K562 (cell line): ENCODE data around the gene PPP1CA. TPM values are rescaled to one million over a fixed set of nuclear protein-coding genes. Genes with fewer than 3 reads are reported as not detected.
A peak's percentile ranks its signal among the peaks of the same experiment; 100 is the strongest.

Source experiments
- ATAC-seq: fragments of 200-7000 bp; cut with Tn5 transposase; 3 replicates; pipeline ENCODE4 v1.9.1; 2020; ENCODE audit warnings: moderate library complexity
- BruUV-seq: library from RNA; stranded (reverse); fragments of 400-500 nt; replicated peaks from 2 replicates; lab custom pipeline; 2021; lab: Mats Ljungman, UMichigan
- CTCF ChIA-PET: fragments of 300-600 bp; formaldehyde crosslinking; extraction: SDS; loops from one replicate; lab custom pipeline; 2021; ENCODE audit warnings: low intra/inter-chr PET ratio; lab: Yijun Ruan, JAX
- POLR2A ChIA-PET: fragments of 300-600, 350-650 bp; sonication (Branson Sonifier 250); formaldehyde crosslinking; extraction: SDS; loops from one replicate; lab custom pipeline; 2021; ENCODE audit warnings: antibody characterized with exemption, inconsistent platforms; lab: Yijun Ruan, JAX
- DNase-seq, 4 experiments: peaks; one replicate each; pipeline versions ENCODE4 v3.0.0 to v3.0.0-alpha.2; 2011 to 2018; ENCODE audit warnings: low spot score in 3 of 4, mixed read lengths in 3 of 4; ENCODE audit errors: extremely low read depth in 1 of 4
- FAIRE-seq: peaks from 2 replicates; lab custom pipeline; 2011; peaks lifted over from hg19 to GRCh38; lab: Jason Lieb, UNC
- H2AFZ ChIP-seq: 2 replicates; pipeline ENCODE4 v1.6.0; 2011; ENCODE audit warnings: low read depth, low read length, control low read depth, inconsistent platforms
- H3K27ac ChIP-seq: fragments of 200-600 bp; 3 replicates; pipeline ENCODE4 v1.8.0; 2011; ENCODE audit warnings: low read depth, mild to moderate bottlenecking, control low read depth, inconsistent platforms, low read length, moderate library complexity, mixed read lengths; ENCODE audit errors: extremely low read depth
- H3K27me3 ChIP-seq, 2 experiments: fragments of 300-600 bp in 1 of 2; 2 replicates in 1 of 2; 3 replicates in 1 of 2; pipeline versions ENCODE4 v1.6.0 to v1.8.0; 2011; ENCODE audit warnings: inconsistent platforms in 2 of 2, low read length in 2 of 2, mild to moderate bottlenecking in 1 of 2, mixed read lengths in 1 of 2, moderate library complexity in 1 of 2; ENCODE audit not compliant: control insufficient read depth in 2 of 2, insufficient read depth in 2 of 2
- H3K36me3 ChIP-seq: fragments of 300-600 bp; 3 replicates; pipeline ENCODE4 v1.8.0; 2011; ENCODE audit warnings: mild to moderate bottlenecking, low read length, inconsistent platforms; ENCODE audit not compliant: control insufficient read depth, insufficient read depth
- H3K4me1 ChIP-seq, 2 experiments: fragments of 200-600 bp in 1 of 2; replicated peaks in 1 of 2; 2 replicates in 1 of 2; 3 replicates in 1 of 2; pipeline versions ENCODE4 v1.5.1 to v1.8.0; 2011; ENCODE audit warnings: inconsistent platforms in 2 of 2, low read length in 2 of 2, mild to moderate bottlenecking in 1 of 2, mixed read lengths in 1 of 2, moderate library complexity in 1 of 2; ENCODE audit not compliant: control insufficient read depth in 2 of 2, insufficient read depth in 2 of 2
- H3K4me2 ChIP-seq: 2 replicates; pipeline ENCODE4 v1.6.1; 2011; ENCODE audit warnings: low read length, control low read depth, inconsistent platforms, mixed read lengths; ENCODE audit not compliant: insufficient read depth
- H3K4me3 ChIP-seq: fragments of 200-600 bp; sonication (generic), shearing (Covaris generic); 2 replicates; pipeline ENCODE4 v1.5.1; 2016; ENCODE audit warnings: control low read depth, inconsistent platforms
- H3K79me2 ChIP-seq: fragments of 200-600 bp; 3 replicates; pipeline ENCODE4 v1.8.0; 2011; ENCODE audit warnings: low read length, inconsistent platforms; ENCODE audit not compliant: control insufficient read depth, insufficient read depth
- H3K9ac ChIP-seq, 2 experiments: 2 replicates each; pipeline versions ENCODE4 v1.6.0 to v1.6.1; 2011; ENCODE audit warnings: low read depth in 2 of 2, low read length in 2 of 2, control low read depth in 1 of 2, inconsistent platforms in 1 of 2, mild to moderate bottlenecking in 1 of 2, mixed read lengths in 1 of 2; ENCODE audit not compliant: insufficient read depth in 1 of 2
- H3K9me1 ChIP-seq: one replicate; pipeline ENCODE4 v1.6.0; 2011; ENCODE audit warnings: inconsistent platforms, mild to moderate bottlenecking, low read length, moderate library complexity; ENCODE audit not compliant: control insufficient read depth, insufficient read depth
- H3K9me3 ChIP-seq: replicated peaks from 2 replicates; pipeline ENCODE4 v1.5.1; 2011; ENCODE audit warnings: low read depth, low read length, inconsistent platforms; ENCODE audit not compliant: control insufficient read depth, insufficient read depth
- H4K20me1 ChIP-seq: replicated peaks from 2 replicates; pipeline ENCODE4 v1.6.1; 2011; ENCODE audit warnings: low read length, inconsistent platforms, mixed read lengths; ENCODE audit not compliant: control insufficient read depth, insufficient read depth
- EGR1 ChIP-seq: fragments of 450-650 bp; conservative IDR thresholded peaks from 2 replicates; pipeline ENCODE4 v1.6.1; 2017; ENCODE audit warnings: mild to moderate bottlenecking
- POLR2A ChIP-seq: fragments of 450-650 bp; conservative IDR thresholded peaks from 2 replicates; pipeline ENCODE4 v1.6.1; 2016
- TAF15 ChIP-seq: fragments of 200-400 bp; formaldehyde crosslinking; IDR thresholded peaks from 2 replicates; pipeline ENCODE4 v1.6.1; 2017; ENCODE audit warnings: mild to moderate bottlenecking, low read depth, low read length, moderate library complexity
- WGBS: fragments of 100-300 bp; shearing (Covaris generic); methylation state at CpG from one replicate; pipeline ENCODE4 v1.1.6; 2016; ENCODE audit warnings: low coverage, mixed read lengths; ENCODE audit not compliant: insufficient coverage; ENCODE audit errors: missing lambda C conversion rate; 5-methylcytosine and 5-hydroxymethylcytosine counted together
- in situ Hi-C: fragments of 300-500 bp; cut with MboI; formaldehyde crosslinking; loops from 4 replicates; pipeline ENCODE4 v1.15.0; 2018; ENCODE audit warnings: inconsistent platforms, mixed read lengths
- intact Hi-C: fragments of 100-400 bp; cut with micrococcal nuclease; formaldehyde crosslinking; loops from 2 replicates; pipeline ENCODE4 v1.14.2; 2022
- polyA plus RNA-seq, 8 experiments: library from polyadenylated mRNA; depleted of rRNA in 4 of 8; stranded (reverse) in 5 of 8; unstranded in 3 of 8; fragments of >200 nt; fragmentation: Nextera tagmentation in 2 of 8; fragmentation: Illumina TruSeq in 1 of 8; extraction: Ambion mirVana in 2 of 8; extraction: Trizol in 1 of 8; gene quantifications; 2 replicates each; pipeline versions ENCODE4 v1.2.1 to v1.2.3, GENCODE V29; 2011 to 2014; ENCODE audit warnings: inconsistent platforms in 1 of 8, missing spikeins in 1 of 8
- total RNA-seq, 7 experiments: library from RNA; depleted of rRNA in 6 of 7; stranded (reverse); fragments of >200 nt in 6 of 7; fragmentation: Illumina TruSeq in 2 of 7; extraction: Trizol in 2 of 7; gene quantifications; 2 replicates each; pipeline versions ENCODE4 v1.2.1 to v1.2.3, GENCODE V29; 2011 to 2021; ENCODE audit warnings: low replicate concordance in 1 of 7

PPP1CA gene
- total and polyA plus RNA-seq, 9 of the 15 experiments (the other 6 are each of a cell fraction or from before 2014, with no cell fraction given) = 18.2 to 242 (median 188) TPM

- Histone ChIP-seq H3K79me2 (peaks cover 6% of the 10 kb centered on the region; the same call in 1 of the 3 replicates), H3K9ac (peak overlapping the region in 1 of 2 experiments; percentile 68; a peak in 1 of 4 replicates), H4K20me1 (no peaks in the 10 kb centered on the region), H3K4me1 (peaks cover 14 to 47% of the 10 kb centered on the region in 2 experiments), H3K27me3 (no peaks in the 10 kb centered on the region), H3K36me3 (peaks cover 5% of the 10 kb centered on the region; the same call in 1 of the 3 replicates), H3K9me1 (no peaks in the 10 kb centered on the region), H3K4me2 (no peak overlapping the region), H3K4me3 (no peak overlapping the region), H3K27ac (no peak overlapping the region), H2AFZ (no peak overlapping the region), H3K9me3 (no peaks in the 10 kb centered on the region; the same call in 1 of the 2 replicates)
- FAIRE-seq = no peak
- ATAC-seq = no peak
- POLR2A ChIA-PET = interaction anchor here (0.5 to 1.2 kb wide), 2 partner anchors 12 to 17 kb away, joined by 3 to 4 read pairs; no protein-coding TSS in a partner anchor
- CTCF ChIA-PET = no interaction called here
- no peak for TF ChIP-seq TAF15
- TF ChIP-seq POLR2A = no peak
- TF ChIP-seq EGR1 = peak; percentile 49; the same call in 1 of the 2 replicates
- in situ Hi-C loops (no loop called here), intact Hi-C loops (no loop called here)
- BruUV-seq = no TSS peak
- no peak for DNase-seq
- 57% methylated on average over 14 of the region's 14 CpGs for WGBS
Measured at GRCh38 chr11:67365736-67366444, 35.8 kb downstream of the PPP1CA start.
